Activated T-helper 2 cell treated with anti-CD3 and anti-CD28 coated beads, Interferon-gamma antibody, Interleukin-2, Interleukin-4, amounts not matched to agents 10 μg/mL and 5 μg/mL and 100 μg/mL, durations not matched to agents 14 hours and 24 hours and 36 hours (primary cell): ENCODE measurements around the gene UNK. TPM values are rescaled to one million over a fixed set of nuclear protein-coding genes. Genes with fewer than 3 reads are reported as not detected.

ENCODE experiments used
- DNase-seq: peaks from one replicate; pipeline ENCODE4 v3.0.0; 2021; ENCODE audit warnings: low spot score
- H3K27ac Mint-ChIP-seq: one replicate; pipeline ENCODE4 v1.8.0; 2021; ENCODE audit warnings: mixed read lengths
- H3K27me3 Mint-ChIP-seq: one replicate; pipeline ENCODE4 v1.8.0; 2021; ENCODE audit warnings: low read depth, mixed read lengths
- H3K36me3 Mint-ChIP-seq: one replicate; pipeline ENCODE4 v1.8.0; 2021; ENCODE audit warnings: low read depth, mixed read lengths
- H3K4me1 Mint-ChIP-seq: one replicate; pipeline ENCODE4 v1.8.0; 2021; ENCODE audit warnings: low read depth, mixed read lengths
- H3K4me3 Mint-ChIP-seq: one replicate; pipeline ENCODE4 v1.8.0; 2021; ENCODE audit warnings: low read depth, mild to moderate bottlenecking, moderate library complexity, mixed read lengths
- H3K9me3 Mint-ChIP-seq: one replicate; pipeline ENCODE4 v1.8.0; 2021; ENCODE audit warnings: mixed read lengths
- intact Hi-C: fragments of 100-400 bp; cut with micrococcal nuclease; formaldehyde crosslinking; loops from one replicate; pipeline ENCODE4 v1.15.1; 2023
- total RNA-seq: library from RNA; stranded (reverse); gene quantifications from 2 replicates; pipeline ENCODE4 v1.2.3, GENCODE V29; 2022

The UNK gene, protein sequence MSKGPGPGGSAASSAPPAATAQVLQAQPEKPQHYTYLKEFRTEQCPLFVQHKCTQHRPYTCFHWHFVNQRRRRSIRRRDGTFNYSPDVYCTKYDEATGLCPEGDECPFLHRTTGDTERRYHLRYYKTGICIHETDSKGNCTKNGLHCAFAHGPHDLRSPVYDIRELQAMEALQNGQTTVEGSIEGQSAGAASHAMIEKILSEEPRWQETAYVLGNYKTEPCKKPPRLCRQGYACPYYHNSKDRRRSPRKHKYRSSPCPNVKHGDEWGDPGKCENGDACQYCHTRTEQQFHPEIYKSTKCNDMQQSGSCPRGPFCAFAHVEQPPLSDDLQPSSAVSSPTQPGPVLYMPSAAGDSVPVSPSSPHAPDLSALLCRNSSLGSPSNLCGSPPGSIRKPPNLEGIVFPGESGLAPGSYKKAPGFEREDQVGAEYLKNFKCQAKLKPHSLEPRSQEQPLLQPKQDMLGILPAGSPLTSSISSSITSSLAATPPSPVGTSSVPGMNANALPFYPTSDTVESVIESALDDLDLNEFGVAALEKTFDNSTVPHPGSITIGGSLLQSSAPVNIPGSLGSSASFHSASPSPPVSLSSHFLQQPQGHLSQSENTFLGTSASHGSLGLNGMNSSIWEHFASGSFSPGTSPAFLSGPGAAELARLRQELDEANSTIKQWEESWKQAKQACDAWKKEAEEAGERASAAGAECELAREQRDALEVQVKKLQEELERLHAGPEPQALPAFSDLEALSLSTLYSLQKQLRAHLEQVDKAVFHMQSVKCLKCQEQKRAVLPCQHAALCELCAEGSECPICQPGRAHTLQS
- total RNA-seq, result 26.8 and 30.1 TPM in 2 replicates

DNA sequence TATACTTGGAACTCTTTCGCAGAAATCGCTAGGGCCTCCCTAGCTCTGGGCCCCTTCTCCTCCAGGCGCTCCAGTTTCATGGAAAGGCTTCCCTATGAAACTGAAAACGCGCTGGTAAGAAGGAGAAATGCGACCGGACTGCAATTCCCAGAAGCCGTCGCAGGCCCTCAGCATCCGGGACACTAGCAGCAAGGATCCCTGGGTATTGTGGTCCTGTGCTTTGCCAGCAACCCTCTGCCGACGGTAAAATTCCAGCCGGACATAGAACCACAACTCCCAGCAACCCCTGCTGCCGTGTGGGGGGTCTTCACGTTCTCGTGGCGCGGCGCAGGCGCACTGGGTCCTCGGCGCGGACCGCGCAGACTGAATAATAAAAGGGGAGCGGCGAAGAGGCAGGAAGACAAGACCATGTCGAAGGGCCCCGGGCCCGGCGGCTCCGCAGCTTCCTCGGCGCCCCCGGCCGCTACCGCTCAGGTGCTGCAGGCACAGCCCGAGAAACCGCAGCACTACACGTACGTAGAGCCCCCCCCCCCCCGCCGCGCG, at the start of gene UNK:
UNK (plus strand) TSS at position 334 of the 543 bp plus-strand sequence; CDS start at position 409, 75 bp downstream.
- Mint-ChIP-seq H3K27me3 (no peaks in the 10 kb centered on the region), H3K4me1 (peaks cover 38% of the 10 kb centered on the region), H3K9me3 (no peaks in the 10 kb centered on the region), H3K4me3 (peak within 1 kb of the TSS; percentile 88), H3K36me3 (peaks cover 18% of the 10 kb centered on the region), H3K27ac (peak within 1 kb of the TSS; percentile 100)
- peak; percentile 96 for DNase-seq
- intact Hi-C loops, result loop anchor here (1.0 to 10.0 kb wide), 3 partner anchors 71 to 483 kb away; partner anchors contain the start of genes GALR2, SRP68, UBALD2 and WBP2

DNA sequence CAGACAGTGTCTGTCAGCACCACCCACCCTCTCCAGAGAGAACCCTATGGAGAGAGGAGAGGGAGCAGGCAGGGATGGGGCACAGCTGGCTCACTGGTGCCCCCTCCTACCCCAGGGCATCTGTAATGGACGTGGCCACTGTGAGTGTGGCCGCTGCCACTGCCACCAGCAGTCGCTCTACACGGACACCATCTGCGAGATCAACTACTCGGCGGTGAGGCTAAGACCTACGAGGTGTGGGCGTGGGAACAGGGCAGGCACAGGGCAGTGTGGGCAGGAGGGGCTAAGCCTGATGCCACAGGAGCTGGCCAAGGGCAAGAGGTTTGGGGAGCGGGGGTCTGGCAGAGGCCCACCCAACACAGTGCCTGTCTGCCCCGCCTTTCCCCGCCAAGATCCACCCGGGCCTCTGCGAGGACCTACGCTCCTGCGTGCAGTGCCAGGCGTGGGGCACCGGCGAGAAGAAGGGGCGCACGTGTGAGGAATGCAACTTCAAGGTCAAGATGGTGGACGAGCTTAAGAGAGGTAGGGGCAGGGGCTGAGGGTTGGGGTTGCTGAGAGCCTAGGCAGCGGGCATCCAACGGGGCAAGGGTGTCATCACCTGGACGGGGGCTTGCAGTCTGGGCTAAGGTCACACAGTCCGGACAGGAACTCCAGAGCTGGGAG, 48.3 kb upstream of the UNK start:
- H3K4me3 Mint-ChIP-seq, result no peak overlapping the region
- H3K4me1 Mint-ChIP-seq, result peaks cover 7% of the 10 kb centered on the region
- intact Hi-C loops, result no loop called here
- no peak for DNase-seq
- H3K27ac Mint-ChIP-seq, result no peak overlapping the region
- H3K9me3 Mint-ChIP-seq, result no peaks in the 10 kb centered on the region
- no peaks in the 10 kb centered on the region for H3K27me3 Mint-ChIP-seq
- no peaks in the 10 kb centered on the region for H3K36me3 Mint-ChIP-seq

DNA sequence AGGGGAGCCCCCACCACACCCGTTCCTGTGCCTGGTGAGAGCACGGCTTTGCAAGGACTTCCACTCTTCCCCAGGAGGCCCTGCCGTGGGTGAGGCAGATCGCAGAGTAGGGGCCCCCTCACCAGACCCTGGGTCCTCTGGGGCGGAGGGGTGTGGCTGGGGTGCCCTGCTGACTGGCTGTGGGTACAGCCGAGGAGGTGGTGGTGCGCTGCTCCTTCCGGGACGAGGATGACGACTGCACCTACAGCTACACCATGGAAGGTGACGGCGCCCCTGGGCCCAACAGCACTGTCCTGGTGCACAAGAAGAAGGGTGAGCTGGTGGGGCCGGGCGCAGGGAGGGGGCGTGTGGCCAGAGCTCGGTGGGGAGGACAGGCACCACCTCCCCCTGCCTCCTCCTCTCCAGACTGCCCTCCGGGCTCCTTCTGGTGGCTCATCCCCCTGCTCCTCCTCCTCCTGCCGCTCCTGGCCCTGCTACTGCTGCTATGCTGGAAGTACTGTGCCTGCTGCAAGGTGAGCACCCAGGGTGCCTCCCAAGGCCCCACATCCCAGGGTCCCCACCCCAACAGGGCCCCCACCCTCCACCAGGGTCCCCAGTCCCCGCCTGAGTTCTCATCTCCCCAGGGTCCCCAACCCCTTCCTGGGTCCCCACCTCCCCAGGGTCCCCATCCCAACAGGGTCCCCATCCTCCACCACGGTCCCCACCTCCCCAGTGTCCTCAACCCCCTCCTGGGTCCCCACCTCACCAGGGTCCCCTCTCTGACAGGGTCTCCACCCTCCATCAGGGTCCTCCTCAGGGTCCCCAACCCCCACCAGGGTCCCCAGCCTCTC, 47.3 kb upstream of the UNK start:
- no peaks in the 10 kb centered on the region for H3K36me3 Mint-ChIP-seq
- intact Hi-C loops, result no loop called here
- no peaks in the 10 kb centered on the region for H3K9me3 Mint-ChIP-seq

DNA sequence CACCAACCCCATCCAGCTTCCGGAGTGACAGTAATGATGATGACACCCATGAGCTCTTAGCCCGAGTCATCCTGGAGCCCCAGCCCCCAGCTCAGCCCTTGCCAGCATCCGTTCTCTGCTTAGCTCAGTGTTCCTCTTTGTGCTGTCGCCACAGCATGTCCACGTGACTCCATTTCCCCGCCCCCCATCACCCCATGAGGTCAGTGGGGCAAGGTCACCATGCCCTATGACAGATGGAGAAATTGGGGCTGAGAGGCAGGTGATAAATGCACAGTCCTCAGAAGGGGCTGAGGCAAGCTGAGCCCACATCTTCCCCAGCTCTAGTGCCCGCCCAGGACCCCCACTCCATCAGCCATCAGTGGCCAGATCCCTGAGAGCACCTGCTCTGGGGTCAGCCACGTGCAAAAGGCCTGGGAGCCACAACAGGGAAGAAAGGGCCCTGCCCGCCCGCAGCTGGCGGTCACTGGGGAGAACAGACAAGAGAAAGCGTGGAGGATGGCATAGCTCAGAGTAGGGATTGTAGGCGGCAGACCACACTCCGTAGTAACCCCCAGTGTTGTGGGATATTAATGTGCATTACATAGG, 46.3 kb upstream of the UNK start:
- Mint-ChIP-seq H3K9me3 (no peaks in the 10 kb centered on the region), H3K4me3 (no peak overlapping the region), H3K36me3 (no peaks in the 10 kb centered on the region), H3K27me3 (no peaks in the 10 kb centered on the region), H3K27ac (peak overlapping the region; percentile 76), H3K4me1 (peaks cover 7% of the 10 kb centered on the region)
- DNase-seq, result no peak
- intact Hi-C loops, result no loop called here

More for the DNA sequence above, 47.3 kb upstream of the UNK start:
- peaks cover 7% of the 10 kb centered on the region for H3K4me1 Mint-ChIP-seq
- H3K4me3 Mint-ChIP-seq, result no peak overlapping the region
- DNase-seq, result no peak
- no peak overlapping the region for H3K27ac Mint-ChIP-seq
- no peaks in the 10 kb centered on the region for H3K27me3 Mint-ChIP-seq

DNA sequence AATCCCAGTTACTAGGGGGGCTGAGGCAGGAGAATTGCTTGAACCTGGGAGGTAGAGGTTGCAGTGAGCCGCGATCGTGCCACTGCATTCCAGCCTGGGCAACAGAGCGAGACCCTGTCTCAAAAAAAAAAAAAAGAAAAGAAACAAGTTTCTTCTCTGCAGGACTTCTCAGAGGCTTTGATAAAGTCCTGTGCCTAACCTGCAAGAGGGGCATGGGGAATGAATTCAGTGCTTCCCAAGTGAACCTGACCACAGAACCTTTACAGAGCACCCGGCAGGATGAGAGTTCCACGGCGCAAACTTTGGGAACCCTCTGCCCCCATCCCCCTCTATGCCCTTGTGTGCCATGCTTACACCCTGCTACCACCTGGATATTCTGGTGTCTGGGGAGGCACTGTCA, 45.4 kb upstream of the UNK start:
- DNase-seq, result no peak
- Mint-ChIP-seq H3K9me3 (no peaks in the 10 kb centered on the region), H3K27ac (no peak overlapping the region)

DNA sequence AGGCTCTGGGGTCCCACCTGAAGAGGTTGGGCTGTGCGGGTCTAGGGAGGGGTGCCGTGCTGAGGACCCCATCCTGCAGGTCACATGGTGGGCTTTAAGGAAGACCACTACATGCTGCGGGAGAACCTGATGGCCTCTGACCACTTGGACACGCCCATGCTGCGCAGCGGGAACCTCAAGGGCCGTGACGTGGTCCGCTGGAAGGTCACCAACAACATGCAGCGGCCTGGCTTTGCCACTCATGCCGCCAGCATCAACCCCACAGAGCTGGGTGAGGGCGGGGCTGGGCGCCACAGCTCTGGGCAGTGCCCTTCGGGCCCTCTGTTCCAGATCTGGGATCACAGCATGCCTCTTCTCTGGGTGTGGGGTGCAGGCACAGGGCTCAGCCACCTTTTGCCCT, 44.8 kb upstream of the UNK start:
- no peaks in the 10 kb centered on the region for H3K36me3 Mint-ChIP-seq
- no peaks in the 10 kb centered on the region for H3K9me3 Mint-ChIP-seq
- no peak overlapping the region for H3K4me3 Mint-ChIP-seq
- H3K4me1 Mint-ChIP-seq, result peaks cover 6% of the 10 kb centered on the region
- no peaks in the 10 kb centered on the region for H3K27me3 Mint-ChIP-seq
- H3K27ac Mint-ChIP-seq, result no peak overlapping the region
- intact Hi-C loops, result no loop called here
- no peak for DNase-seq

More for the DNA sequence above, 45.4 kb upstream of the UNK start:
- Mint-ChIP-seq H3K36me3 (no peaks in the 10 kb centered on the region), H3K27me3 (no peaks in the 10 kb centered on the region), H3K4me3 (no peak overlapping the region), H3K4me1 (peaks cover 7% of the 10 kb centered on the region)
- intact Hi-C loops, result no loop called here

DNA sequence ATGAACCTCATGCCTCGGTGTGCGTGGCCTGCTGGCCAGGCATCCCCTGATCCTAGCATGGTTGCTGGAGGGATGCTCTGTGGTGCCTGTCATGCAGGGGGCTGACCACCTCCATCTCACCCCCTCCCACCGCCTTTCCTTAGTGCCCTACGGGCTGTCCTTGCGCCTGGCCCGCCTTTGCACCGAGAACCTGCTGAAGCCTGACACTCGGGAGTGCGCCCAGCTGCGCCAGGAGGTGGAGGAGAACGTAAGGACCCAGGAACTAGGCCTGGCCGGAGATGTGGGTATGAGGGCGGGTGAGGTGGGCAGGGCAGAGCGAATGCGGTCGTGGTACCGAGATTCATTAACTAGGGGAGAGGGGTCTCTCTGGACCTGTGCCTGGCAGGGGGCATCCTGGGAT, 44.4 kb upstream of the UNK start:
- Mint-ChIP-seq H3K27ac (no peak overlapping the region), H3K9me3 (no peaks in the 10 kb centered on the region), H3K4me3 (no peak overlapping the region), H3K4me1 (peaks cover 6% of the 10 kb centered on the region), H3K27me3 (no peaks in the 10 kb centered on the region), H3K36me3 (no peaks in the 10 kb centered on the region)
- intact Hi-C loops, result no loop called here
- no peak for DNase-seq

DNA sequence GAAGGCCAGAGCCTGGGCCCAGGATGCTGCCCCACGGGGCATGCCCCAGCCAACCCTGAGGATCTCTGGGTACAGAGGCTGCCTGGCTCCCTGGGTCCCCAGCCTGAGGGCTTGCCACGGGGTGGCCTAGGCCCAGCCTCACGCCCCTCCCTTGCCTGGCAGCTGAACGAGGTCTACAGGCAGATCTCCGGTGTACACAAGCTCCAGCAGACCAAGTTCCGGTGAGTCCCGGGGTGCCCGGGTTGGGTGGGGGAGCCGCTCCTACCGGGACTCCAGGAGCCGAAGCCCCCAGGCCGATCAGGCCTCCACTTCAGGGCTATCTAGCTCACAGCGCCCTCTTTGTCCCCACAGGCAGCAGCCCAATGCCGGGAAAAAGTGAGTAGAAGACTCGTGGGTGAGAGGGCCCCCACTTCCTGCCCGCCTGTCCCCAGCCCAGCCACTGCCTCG, 44.0 kb upstream of the UNK start:
- Mint-ChIP-seq H3K4me1 (peaks cover 6% of the 10 kb centered on the region), H3K27ac (no peak overlapping the region), H3K9me3 (no peaks in the 10 kb centered on the region), H3K4me3 (no peak overlapping the region), H3K36me3 (no peaks in the 10 kb centered on the region), H3K27me3 (no peaks in the 10 kb centered on the region)
- intact Hi-C loops, result no loop called here
- DNase-seq, result no peak

DNA sequence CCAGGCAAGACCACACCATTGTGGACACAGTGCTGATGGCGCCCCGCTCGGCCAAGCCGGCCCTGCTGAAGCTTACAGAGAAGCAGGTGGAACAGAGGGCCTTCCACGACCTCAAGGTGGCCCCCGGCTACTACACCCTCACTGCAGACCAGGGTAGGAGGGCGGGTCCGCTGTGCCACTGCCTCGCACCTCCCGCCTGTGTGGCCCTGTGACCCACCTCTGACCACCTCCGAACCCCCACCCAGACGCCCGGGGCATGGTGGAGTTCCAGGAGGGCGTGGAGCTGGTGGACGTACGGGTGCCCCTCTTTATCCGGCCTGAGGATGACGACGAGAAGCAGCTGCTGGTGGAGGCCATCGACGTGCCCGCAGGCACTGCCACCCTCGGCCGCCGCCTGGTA, 42.3 kb upstream of the UNK start:
- intact Hi-C loops, result no loop called here
- no peak overlapping the region for H3K4me3 Mint-ChIP-seq
- no peaks in the 10 kb centered on the region for H3K9me3 Mint-ChIP-seq
- H3K27me3 Mint-ChIP-seq, result no peaks in the 10 kb centered on the region
- peaks cover 6% of the 10 kb centered on the region for H3K4me1 Mint-ChIP-seq
- no peak overlapping the region for H3K27ac Mint-ChIP-seq
- H3K36me3 Mint-ChIP-seq, result no peaks in the 10 kb centered on the region
- DNase-seq, result no peak

DNA sequence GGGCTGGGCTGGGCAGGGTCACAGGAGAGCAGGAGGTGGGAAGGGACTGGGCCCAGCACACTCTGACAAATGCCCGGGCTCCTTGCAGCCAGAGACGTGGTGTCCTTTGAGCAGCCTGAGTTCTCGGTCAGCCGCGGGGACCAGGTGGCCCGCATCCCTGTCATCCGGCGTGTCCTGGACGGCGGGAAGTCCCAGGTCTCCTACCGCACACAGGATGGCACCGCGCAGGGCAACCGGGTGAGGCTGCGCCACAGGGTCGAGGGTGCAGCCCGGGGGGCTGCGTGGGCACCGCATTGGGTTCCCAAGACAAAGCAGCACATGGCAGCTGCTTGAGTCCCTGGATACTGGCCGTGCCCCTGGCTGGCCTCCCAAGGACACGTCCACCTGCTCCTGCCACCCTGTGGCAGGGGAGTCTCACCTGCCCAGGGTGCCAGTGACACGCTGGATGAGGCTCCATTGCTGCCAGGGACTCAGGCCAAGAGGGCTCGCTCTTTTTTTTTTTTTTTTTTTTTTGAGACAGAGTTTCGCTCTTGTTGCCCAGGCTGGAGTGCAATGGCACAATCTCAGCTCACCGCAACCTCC, 40.9 kb upstream of the UNK start:
- no peak overlapping the region for H3K27ac Mint-ChIP-seq
- H3K36me3 Mint-ChIP-seq, result no peaks in the 10 kb centered on the region
- DNase-seq, result no peak
- peaks cover 3% of the 10 kb centered on the region for H3K27me3 Mint-ChIP-seq
- peaks cover 3% of the 10 kb centered on the region for H3K4me1 Mint-ChIP-seq
- H3K4me3 Mint-ChIP-seq, result no peak overlapping the region
- no peaks in the 10 kb centered on the region for H3K9me3 Mint-ChIP-seq
- intact Hi-C loops, result no loop called here

DNA sequence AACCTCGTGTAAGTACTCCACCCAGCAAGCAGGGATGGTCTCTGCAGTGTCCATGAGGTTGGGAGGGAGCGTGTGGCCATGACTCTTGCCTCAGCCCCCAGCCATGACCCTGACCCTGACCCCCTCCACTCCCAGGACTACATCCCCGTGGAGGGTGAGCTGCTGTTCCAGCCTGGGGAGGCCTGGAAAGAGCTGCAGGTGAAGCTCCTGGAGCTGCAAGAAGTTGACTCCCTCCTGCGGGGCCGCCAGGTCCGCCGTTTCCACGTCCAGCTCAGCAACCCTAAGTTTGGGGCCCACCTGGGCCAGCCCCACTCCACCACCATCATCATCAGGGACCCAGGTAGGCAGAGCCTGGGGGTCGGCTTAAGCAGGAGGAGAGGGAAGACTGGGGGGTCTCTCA, 35.9 kb upstream of the UNK start:
- DNase-seq, result no peak
- Mint-ChIP-seq H3K27ac (no peak overlapping the region), H3K27me3 (peaks cover 3% of the 10 kb centered on the region), H3K4me1 (peaks cover 8% of the 10 kb centered on the region), H3K4me3 (no peak overlapping the region), H3K9me3 (no peaks in the 10 kb centered on the region), H3K36me3 (no peaks in the 10 kb centered on the region)
- intact Hi-C loops, result loop anchor here (2.0 to 5.0 kb wide), 2 partner anchors 74 to 161 kb away; partner anchors contain the start of gene MYO15B
